Left renal pelvis (tissue), 4 donors: ENCODE measurements around the gene ABCB10. TPM values are rescaled to one million over a fixed set of nuclear protein-coding genes. Genes with fewer than 3 reads are reported as not detected.
"Not testable (repeated sequence)": the region's sequence is repeated elsewhere in the genome, so short reads cannot be mapped to it uniquely, and the experiment has no call there.

Source experiments
- DNase-seq, 4 donors: peaks; one replicate each; pipeline ENCODE4 v3.0.0-alpha.2; 2013; ENCODE audit warnings: low read depth in 4 of 4, low spot score in 3 of 4
- polyA plus RNA-seq, 4 donors: library from polyadenylated mRNA; unstranded; fragments of 120-200 nt; gene quantifications; one replicate each; pipeline ENCODE4 v1.2.1, GENCODE V29; 2013; ENCODE audit not compliant: insufficient read length in 4 of 4

ABCB10 gene
- polyA plus RNA-seq, 4 donors, result 19.1 to 22.1 (median 20.2) TPM

DNA sequence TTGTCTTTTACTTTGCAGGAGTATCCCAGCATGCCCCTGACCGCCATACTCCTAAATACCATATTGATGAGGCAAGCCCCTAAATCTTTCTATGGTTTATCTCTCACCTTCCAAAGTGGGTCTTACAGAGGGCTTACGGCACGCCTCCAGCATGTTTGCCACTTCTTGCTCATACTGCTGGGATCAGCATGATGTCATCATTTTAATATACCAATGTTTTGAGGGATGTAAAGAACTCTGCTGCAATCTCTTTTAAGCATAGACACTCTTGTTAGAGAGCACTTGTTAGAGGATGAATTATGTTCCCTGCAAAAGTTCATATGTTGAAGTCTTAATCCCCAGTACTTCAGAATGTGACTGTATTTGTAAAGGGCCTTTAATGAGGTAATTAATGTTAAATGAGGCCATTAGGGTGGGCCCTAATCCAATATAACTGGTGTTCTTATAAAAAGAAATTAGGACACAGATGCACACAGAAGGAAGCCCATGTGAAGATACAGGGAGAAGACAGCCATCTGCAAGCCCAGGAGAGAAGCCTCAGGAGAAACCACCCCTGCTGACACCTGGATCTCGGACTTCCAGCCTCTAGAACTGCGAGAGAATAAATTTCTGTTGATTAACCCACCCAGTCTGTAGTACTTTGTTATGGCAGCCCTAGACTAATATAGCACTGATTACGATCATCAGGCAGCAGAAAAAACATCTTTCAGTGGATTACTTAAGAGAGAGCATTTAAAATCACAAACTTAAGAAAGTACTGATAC is 16.4 kb upstream of the ABCB10 start:
- no peak for DNase-seq

DNA sequence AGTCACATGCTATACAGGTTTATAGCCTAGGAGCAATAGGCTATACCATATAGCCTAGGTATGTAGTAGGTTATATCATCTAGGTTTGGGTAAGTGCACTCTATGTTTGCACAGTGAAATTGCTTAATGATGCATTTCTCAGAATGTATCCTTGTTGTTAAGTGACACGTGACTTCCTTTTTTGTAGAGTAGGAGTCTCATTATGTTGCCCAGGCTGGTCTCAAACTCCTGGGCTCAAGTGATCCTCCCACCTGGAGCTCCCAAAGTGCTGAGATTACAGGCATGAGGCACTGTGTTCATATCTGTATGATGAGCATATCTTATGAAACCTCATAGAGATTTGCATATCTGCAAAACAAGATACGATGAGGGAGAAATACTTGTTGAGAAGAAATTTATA is 13.8 kb upstream of the ABCB10 start:
- no peak for DNase-seq

DNA sequence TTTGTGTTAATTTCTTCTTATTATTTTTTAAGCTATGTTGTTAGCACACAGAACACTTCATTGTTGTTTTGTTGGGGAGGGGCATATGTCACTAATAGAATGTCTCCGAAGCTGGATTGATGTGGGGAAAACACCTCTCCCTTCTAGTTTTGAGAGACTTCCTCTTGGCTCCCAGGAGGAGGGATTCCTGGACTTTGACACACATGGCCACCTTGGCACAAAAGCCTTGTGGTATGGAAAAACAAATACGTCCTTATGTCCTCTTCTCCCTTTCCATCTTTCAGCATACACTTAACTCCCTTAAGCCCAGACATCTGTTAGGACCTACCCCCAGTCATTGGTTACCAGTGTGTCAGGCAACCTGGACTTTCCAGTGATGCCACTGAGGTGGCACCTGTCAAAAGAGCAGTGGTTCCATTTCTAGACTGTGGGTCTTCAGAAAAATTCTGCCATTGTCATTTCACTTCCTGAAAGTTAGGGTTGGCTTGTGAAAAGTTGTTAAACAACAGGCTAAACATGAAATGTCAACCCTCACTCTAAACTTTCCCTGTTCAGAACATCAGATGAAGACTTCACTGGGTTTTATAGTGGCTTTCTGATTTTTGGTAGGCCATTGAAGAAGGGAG is 12.5 kb upstream of the ABCB10 start:
- DNase-seq, result no peak

DNA sequence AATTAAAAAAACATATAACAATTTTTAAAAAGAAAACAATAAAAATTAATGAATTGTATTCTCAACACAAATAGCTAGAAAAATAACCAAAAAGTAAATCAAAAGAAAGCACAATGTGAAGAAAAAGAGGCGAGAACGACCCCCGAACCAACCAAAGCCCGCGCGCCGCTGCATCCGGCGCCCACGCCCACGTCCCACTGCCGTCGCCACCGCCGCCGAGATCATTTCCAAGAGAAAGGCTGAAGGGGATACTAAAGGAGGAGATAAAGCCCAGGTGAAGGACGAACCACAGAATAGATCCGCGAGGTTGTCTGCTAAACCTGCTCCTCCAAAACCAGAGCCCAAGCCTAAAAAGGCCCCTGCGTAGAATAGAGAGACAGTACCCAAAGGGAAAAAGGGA is 11.8 kb upstream of the ABCB10 start:
- DNase-seq, result no peak

DNA sequence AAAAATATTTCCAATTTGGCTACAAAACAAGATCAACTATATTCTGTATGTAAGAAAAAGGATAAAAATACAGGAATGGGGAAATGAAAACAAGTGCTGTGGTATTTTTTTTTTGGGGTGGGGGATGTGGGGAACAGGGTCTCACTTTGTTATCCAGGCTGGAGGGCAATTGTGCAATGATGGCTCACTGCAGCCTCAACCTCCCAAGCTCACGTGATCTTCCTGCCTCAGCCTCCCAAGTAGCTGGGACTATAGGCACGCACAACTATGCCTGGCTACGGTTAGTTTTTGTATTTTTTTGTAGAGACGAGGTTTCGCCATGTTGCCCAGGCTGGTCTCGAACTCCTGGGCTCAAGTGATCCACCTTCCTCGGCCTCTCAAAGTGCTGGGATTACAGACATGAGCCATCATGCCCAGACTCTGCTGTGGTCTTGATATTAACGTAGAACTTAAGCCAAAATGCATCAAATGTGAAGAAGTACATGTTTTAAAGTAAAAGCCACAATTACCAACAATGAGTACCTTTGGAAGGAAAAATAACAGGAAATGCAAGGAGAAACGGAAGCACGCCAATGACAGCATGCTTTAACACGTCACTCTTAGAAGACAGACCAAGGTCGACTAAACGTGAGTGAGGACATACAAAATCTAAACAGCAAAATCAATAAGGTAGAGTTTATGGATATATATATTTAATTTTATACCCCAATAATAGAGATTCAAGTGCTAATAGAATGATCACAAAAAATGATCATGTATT is 8.8 kb upstream of the ABCB10 start:
- DNase-seq, result no peak

DNA sequence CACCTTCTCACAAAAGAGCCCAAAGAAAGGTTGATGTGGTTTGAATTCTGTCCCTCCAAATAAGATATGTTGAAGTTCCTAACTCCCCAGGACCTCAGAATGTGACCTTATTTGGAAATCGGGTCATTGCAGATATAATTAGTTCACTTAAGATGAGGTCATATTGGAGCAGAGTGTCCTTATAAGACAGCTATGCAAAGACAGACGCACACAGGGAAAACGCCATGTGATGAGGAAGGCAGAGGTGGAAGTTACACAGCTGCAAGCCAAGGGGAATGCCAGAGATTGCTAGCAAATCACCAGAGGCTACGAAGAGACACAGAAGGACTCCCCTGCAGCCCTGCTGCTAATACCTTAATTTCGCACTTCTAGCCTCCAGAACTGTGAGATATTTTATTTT is 5.2 kb upstream of the ABCB10 start:
- no peak for DNase-seq

DNA sequence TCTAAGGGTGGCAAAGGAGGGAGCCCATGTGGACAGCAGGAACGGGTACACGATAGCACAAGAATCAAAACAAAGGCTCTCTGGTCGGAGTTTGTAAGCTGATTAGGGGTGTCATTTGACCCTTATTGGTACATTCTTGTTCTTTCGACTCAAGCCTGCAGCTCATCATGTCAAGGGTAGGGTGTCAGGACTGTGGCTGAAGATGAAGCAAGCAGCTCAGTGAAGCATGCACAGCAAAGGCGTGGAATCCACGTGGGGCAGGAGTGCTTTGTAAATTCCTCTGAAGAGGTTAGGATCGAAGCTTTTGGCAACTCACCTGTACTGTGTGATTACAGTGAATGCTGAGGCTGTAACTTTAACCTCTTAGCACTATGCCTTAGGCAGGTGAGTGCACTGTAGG is 4.7 kb upstream of the ABCB10 start:
- no peak for DNase-seq

DNA sequence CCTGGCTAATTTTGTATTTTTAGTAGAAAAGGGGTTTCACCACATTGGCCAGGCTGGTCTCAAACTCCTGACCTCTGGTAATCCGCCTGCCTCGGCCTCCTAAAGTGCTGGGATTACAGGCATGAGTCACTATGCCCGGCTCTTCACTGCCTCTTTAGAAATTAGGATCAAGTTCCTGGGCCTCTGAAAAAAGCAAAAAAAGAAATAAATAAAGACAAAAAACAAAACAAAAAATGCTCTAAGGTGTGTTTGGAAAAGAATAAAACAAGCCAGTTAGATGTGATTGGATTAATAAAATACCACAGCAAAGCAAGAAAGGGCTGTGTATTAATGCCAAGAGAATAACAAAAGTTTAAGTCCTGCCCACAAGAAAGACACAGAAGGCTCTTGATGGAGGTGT is 4.2 kb upstream of the ABCB10 start:
- DNase-seq, result no peak

DNA sequence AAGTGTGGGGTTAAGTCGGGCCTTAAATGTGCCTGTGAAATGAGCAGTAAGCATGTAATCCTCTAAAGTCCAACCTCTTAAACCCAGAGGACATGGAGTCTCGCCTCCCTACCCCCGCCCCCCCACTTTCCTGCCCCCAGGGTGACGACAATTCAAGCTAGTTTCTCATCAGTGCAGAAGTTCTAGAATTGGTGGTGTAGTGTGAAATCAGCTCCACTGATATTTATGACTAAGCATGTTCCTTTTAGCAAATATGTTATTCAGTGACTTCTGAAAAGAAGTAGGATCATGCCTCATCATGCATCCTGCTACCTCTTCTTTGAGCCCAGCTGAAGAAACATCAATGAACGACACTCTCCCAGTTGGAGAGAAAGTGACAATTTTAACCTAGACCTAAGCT is 2.6 kb upstream of the ABCB10 start:
- no peak for DNase-seq

DNA sequence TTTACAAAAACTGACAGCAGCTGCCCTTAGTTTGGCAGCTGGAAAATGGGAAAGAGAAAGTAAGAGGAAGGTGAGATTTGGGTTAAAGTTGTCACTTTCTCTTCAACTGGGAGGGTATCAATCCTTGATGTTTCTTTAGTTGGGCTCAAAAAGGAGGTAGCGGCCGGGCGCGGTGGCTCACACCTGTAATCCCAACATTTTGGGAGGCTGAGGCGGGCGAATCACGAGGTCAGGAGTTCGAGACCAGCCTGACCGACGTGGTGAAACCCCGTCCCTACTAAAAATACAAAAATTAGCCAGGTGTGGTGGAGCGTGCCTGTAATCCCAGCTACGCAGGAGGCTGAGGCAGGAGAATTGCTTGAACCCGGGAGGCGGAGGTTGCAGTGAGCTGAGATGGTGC is 1.6 kb upstream of the ABCB10 start:
- not testable (repeated sequence) for DNase-seq

DNA sequence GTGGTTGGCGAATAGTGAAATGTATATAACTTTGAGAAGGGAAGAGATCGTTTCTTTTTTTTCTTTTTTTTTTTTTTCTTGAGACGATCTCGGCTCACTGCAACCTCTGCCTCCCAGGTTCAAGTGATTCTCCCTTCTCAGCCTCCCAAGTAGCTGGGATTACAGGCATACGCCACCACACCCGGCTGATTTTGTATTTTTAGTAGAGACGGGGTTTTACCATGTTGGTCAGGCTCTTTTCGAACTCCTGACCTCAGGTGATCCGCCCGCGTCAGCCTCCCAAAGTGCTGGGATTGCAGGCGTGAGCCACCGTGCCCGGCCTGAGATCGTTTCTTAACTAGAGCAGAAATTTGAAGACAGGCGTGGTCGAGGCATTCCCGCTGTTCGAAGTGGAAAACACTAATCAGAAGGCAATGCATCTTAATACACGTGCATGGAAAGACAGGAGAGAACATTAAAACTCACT is 862 bp upstream of the ABCB10 start:
- DNase-seq, result not testable (repeated sequence)

DNA sequence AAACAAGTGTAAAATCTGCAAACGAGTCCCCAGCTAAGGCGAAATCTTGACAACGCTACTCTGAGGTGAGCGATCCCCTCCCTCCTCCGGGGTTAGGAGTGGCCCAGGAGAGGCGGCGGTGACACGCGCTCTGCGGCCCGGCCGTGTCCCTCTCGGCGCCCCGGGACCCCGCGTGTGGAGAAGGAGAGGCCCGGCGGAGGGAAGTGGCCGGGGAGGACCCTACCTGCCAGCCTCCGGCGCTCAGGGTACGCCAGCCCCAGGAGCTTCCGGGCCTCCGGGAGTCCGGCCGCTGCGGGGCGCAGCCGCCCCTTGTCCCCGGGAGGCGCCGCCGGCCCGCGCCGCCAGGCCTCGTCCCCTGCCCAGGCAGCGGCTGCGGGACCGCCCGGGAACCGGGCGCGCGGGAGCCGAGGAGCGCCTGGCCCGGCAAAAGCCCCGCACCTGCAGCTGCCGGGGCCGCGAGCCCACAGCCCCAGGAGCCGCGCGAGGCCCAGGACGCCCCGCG is 543 bp downstream of the ABCB10 start:
- no peak for DNase-seq

DNA sequence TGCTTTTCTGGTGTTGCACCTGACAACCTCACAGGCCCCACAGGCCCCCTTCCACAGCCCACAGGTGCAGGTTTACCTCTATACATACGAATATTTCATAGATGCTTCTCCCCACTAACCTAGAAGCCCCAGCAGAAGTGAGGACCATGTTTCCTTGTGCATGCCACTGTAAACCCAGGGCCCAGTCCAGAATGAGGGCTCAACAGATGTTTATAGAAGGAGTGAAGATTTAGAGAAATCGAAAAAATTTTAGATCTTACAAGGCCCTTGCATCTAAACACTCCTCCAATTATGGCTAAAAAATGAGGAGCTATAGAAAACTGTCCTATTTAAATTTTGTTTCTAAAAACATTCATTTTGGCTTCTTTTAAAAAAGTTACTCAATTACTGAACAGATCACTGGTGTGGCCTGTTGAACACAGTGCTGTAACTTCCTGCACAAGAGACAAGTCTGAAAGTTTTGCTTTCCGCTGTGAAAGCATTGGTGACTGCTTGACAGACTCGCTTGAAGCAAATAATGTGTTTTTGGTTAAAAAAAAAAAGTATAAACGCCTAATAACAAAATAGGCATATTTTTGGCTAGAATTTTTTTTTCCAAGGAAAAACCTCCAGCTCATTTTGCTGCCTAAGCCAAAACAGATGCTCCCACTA is 1.2 kb downstream of the ABCB10 start:
- DNase-seq, result no peak

DNA sequence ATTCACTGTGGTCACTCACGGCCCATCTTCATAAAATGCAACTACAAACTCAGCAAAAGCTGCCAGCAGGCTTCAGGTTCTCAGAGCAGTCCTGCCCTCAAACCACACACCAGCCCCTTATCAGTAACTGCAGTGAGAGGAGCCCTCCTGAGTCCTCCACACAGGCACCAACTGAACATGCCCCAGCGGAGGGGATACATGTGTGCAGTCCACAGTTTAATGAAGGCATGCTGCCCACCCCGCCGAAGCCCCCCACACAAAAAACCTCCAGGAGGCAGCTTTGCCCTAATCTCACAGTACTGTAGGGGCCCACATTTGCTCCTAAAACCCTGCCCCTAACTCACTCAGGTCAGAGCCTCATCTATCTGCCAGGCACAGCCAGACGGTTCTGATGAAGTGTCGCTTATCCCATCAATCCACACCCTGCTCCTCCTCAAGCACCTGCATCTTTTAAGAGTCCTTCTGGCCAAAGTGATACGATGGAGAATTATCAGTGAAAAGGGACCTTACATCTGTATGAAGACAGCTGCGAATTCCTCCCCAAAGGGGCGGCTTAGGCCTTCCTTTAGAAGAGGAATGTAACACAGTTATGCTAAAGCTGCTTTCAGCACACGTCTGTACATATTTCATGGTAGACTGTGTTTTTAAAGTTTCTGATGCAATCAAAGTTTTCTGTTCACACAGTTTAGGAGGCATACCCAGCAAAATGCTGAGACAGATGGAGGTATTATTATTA is 3.5 kb downstream of the ABCB10 start:
- DNase-seq, result no peak

DNA sequence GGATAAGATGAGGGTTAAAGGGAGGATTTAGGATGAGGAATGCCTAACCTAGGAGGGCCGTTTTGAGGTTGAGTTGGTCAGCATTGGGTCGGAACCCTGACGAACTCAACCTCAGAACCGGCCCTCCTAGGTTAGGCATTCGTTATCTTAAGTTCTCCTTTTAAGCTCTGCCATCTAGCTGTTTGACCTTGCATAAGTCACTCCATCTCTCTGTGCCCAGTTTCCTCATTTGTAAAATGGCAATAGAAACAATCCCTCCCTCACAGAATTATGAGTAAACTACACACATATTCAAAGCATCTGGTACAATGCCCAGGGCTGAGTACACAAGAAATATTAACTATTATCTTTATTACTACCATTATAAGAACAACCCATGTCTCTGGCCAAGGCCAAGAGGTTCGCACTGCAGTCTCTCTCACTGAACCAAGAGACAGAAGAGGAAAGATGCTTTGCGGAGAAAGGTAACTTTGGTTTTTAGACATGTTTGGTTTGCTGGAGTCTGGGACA is 4.8 kb downstream of the ABCB10 start:
- no peak for DNase-seq

DNA sequence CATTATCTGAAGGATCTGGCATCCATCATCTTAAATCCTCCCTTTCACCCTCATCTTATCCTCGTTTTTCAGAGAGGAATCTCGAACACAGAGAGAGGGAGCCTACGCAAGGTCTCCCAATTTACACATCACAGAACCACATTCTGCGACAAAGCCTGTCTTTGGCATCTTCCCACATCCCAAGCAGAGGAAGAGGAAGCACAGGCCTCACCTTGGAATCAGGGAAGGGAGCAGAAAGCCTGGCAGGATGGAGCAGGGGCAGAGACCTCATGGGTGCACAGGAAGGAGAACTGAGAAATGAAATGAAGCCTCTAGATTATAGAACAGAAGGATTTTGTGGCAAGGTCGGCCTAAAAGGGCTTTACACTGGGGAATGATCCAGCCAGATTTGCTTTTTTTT is 5.8 kb downstream of the ABCB10 start:
- no peak for DNase-seq

DNA sequence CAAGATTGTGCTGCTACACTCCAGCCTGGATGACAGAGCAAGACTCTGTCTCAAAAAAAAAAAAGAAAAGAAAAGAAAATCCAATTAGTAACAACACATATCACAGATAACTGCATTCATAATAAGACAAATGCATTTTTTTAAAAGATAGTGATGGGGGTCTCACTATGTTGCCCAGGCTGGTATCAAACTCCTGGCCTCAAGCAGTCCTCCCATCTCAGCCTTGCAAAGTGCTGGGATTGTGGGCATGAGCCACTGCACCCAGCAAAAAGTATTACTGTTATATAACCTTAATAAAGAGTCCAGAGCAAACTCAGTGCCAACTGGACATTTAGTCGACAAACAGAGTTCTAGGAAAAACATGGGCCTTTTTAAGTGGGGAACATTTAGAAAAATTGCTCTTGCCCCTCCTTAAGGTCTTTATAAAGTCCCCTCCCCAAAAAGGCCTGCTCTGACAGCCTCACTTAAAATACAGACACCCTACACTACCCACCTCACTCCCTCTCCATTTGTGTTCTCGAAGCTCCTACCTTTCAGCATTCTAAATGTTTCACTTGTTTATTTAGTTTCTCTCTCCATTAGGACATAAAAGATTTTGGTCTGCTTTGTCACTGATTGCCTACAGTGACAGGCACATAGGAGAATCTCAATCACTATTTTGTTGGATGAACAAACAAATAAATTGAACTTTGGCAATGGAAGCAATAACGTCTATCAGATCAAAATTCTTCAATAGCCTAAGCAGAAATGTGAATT is 7.5 kb downstream of the ABCB10 start:
- no peak for DNase-seq

DNA sequence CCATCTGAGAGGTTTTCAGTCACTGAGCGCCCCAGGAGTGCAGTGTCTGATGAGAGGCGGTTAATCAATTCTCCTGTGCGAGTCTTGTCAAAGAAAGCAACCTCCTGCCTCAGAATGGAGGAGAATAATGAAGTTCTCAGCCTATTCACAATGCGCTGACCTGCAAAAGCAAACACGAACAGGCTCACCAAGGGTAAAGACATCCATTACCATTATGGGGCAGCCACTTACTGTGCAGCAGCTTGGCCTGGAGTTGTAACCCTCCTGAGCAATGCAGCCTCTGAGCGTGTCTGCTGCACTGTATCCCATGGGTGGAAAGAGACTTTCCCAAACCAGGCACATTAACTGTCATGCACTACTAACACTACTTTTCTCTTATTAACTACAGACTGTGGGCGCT is 11.0 kb downstream of the ABCB10 start:
- no peak for DNase-seq

DNA sequence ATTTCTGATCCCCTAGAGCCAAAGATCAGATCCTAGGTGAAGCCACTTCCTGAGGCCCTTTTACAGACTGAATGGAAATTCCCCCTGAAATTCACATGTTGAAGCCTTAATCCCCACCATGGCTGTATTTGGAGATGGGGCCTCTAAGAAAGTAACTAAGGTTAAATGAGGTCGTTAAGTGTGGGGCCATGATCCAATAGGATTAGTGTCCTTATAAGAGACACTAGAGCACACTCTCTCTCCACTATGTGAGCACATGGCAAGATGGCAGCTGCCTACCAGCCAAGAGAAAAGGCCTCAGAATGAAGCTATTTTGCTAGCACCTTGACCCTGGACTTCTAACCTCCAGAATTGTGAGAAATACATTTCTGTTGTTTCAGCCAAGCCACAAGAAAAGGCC is 13.9 kb downstream of the ABCB10 start:
- DNase-seq, result no peak
